T-helper 1 cell (primary cell): ENCODE data around the gene CHRND.

ENCODE experiments used
- DNase-seq, 5 donors: peaks; one replicate each; pipeline ENCODE4 v3.0.0-alpha.2; 2012 to 2020

CHRND gene

GRCh38 chr2:232576995-232577394, 51.0 kb downstream of the CHRND start:
- DNase-seq = no peak

- no peak for DNase-seq
These were observed 51.9 kb downstream of the CHRND start for GRCh38 chr2:232577841-232578240.

GRCh38 chr2:232578626-232579025, 52.7 kb downstream of the CHRND start:
- no peak for DNase-seq

GRCh38 chr2:232580648-232580981, 54.7 kb downstream of the CHRND start:
- DNase-seq = no peak

GRCh38 chr2:232581725-232582124, 55.8 kb downstream of the CHRND start:
- DNase-seq = no peak

GRCh38 chr2:232584238-232584637, 58.3 kb downstream of the CHRND start:
- DNase-seq = no peak
